OCI-LY1 (cell line): Measurements from ENCODE around the gene RNU5B-1.

Experiments used
- CTCF ChIP-seq: fragments of 200-600 bp; sonication (generic), shearing (Covaris generic); IDR thresholded peaks from 2 replicates; pipeline ENCODE4 v1.5.1; 2017; ENCODE audit warnings: mild to moderate bottlenecking, antibody characterized with exemption, low read length, moderate library complexity, mixed read lengths
- EZH2 ChIP-seq: fragments of 200-600 bp; sonication (generic), shearing (Covaris generic); IDR thresholded peaks from 2 replicates; pipeline ENCODE4 v1.8.0; 2017; ENCODE audit warnings: borderline replicate concordance, mixed run types, mild to moderate bottlenecking, antibody characterized with exemption, low read length, moderate library complexity, mixed read lengths

- TF ChIP-seq EZH2: no peak
- no peak for TF ChIP-seq CTCF
Observed at GRCh38 chr15:65328506-65329287, 24.2 kb downstream of the RNU5B-1 start.
